SK-MEL-5 (cell line): ENCODE measurements around the gene JARID2. TPM values are rescaled to one million over a fixed set of nuclear protein-coding genes. Genes with fewer than 3 reads are reported as not detected.
A peak's percentile ranks its signal among the peaks of the same experiment; 100 is the strongest.
"Not testable (repeated sequence)": the region's sequence is repeated elsewhere in the genome, so short reads cannot be mapped to it uniquely, and the experiment has no call there.

Experiments
- DNase-seq: peaks from one replicate; pipeline ENCODE4 v3.0.0-alpha.2; 2016; ENCODE audit warnings: low read depth, low spot score
- in situ Hi-C: cut with HindIII; loops from 2 replicates; pipeline ENCODE4 v1.10.0; 2016; ENCODE audit warnings: low sequenced_read_pairs, high pct_unique_total_duplicates, low pct_unique_long_range_greater_than_20kb
- total RNA-seq: library from RNA; depleted of rRNA; stranded (reverse); fragments of >200 nt; shearing (Covaris generic); gene quantifications from 2 replicates; pipeline ENCODE4 v1.2.3, GENCODE V29; 2014

The JARID2 gene
- total RNA-seq, 1 experiment from 2014 or later = 35.5 TPM

- no peak for DNase-seq
Observed at GRCh38 chr6:15524861-15525401, 279.1 kb downstream of the JARID2 start.

GRCh38 chr6:15526212-15526701 lies 280.4 kb downstream of the JARID2 start:
- in situ Hi-C loops = no loop called here
- DNase-seq = no peak

More at GRCh38 chr6:15524861-15525401, 279.1 kb downstream of the JARID2 start:
- in situ Hi-C loops = no loop called here

DNA sequence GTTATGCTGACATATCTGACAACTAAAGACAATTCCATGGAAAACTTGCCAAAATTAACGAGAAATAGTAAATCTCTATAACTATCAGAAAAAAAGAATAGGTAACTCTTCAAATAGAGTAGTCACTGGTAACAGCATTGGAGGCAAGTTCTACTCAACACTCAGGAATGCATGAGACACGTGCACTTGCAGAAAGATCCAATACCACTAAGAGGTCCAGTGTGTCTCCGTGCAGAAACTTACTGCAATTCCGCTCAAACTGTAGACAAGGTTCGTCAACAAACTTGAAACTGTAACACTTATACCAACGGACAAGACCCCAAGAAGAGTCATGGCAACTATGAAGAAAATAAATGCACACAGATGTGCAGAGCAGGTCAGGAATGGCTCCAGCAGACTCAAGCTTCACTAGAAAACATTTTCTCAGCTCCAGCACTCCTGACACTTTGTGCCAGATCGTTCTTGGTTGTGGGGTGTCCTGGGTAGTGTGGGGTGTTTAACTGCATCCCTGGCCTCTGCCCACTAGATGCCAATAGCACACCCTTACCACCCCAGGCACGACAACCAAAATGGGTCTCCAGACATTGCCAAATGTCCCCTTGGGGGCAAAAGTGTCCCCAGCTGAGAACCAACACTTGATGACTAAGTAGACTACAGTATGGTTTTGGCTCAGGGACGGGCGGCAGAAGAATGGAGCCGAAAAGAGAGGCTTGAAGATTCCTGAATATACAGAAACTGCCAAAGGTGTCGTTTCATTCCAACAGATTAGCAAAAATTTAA lies 282.2 kb downstream of the JARID2 start:
- DNase-seq = no peak
- in situ Hi-C loops = no loop called here

DNA sequence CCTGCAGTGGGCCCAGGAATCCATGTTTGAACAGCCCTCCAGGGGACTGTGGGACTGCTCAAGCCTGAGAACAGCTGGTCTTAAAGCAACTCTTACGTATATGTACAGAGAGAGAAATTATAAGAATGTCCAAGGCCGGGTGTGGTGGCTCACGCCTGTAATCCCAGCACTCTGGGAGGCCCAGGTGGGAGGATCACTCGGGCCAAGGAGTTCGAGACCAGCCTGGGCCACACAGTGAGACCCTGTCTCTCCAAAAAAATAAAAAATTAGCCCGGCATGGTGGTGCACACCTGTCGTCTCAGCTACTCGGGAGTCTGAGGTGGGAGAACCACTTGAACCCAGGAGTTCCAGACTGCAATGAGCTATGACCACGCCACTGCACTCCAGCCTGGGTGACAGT lies 283.0 kb downstream of the JARID2 start:
- in situ Hi-C loops = no loop called here
- no peak for DNase-seq

DNA sequence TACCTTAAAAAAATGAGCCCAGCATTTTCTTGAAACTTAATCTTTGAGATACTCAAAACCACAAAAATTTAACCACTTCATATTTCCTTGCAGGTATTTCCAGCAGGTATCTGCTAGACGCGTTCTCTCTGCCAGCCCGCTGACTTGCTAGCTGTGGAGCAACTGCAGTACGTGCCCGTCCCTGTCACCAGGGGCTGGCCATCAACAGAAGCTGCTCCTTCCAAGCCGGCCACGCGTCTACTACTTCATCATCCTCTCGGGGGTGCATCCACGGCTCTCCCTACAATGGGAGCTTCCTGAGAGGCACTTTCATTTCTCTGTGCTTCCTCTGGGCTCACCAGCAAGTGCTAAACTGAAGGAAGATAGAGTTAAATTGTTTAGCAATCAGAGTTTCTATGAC lies 284.5 kb downstream of the JARID2 start:
- in situ Hi-C loops = no loop called here
- DNase-seq = no peak

- in situ Hi-C loops = no loop called here
- no peak for DNase-seq
Observed at GRCh38 chr6:15531973-15532372, 286.1 kb downstream of the JARID2 start.

- in situ Hi-C loops = no loop called here
- DNase-seq = no peak
Observed at GRCh38 chr6:15533379-15534026, 287.6 kb downstream of the JARID2 start.

DNA sequence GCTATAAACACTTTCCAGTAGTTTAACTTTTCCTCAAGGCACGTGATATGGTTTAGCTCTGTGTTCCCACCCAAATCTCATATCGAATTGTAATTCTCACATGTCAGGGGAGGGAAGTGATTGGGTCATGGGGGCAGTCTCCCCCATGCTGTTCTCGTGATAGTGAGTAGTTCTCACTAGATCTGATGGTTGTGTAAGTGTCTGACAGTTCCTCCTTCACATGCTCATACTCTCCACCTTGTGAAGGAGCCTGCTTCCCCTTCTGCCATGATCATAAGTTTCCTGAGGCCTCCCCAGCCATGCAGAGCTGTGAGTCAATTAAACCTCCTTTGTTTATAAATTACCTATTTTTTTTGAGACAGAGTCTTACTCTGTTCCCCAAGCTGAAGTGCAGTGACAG lies 289.1 kb downstream of the JARID2 start:
- in situ Hi-C loops = no loop called here
- peak; percentile 50 for DNase-seq

GRCh38 chr6:15535495-15536197 lies 289.8 kb downstream of the JARID2 start:
- no peak for DNase-seq
- in situ Hi-C loops = no loop called here

- in situ Hi-C loops = no loop called here
- no peak for DNase-seq
Observed at GRCh38 chr6:15536198-15536955, 290.5 kb downstream of the JARID2 start.

DNA sequence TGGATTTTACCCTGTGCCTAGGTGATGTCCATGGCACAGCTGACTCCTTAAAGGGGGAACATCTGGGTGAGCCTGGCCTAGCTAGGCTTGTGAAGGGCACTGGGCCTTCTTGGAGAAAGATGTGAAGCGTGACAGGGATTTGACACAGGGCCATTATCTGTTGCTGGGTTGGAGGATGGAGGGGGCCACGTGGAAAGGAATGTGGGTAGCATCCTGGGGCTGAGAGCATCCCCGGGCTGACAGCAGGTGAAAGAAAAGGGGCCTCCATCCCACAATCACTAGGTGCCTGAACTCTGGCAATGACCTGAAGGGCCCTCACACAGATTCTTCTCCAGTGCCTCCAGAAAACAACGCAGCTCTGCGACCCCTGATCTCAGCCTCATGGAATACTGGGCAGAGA lies 292.2 kb downstream of the JARID2 start:
- DNase-seq = no peak
- in situ Hi-C loops = no loop called here

DNA sequence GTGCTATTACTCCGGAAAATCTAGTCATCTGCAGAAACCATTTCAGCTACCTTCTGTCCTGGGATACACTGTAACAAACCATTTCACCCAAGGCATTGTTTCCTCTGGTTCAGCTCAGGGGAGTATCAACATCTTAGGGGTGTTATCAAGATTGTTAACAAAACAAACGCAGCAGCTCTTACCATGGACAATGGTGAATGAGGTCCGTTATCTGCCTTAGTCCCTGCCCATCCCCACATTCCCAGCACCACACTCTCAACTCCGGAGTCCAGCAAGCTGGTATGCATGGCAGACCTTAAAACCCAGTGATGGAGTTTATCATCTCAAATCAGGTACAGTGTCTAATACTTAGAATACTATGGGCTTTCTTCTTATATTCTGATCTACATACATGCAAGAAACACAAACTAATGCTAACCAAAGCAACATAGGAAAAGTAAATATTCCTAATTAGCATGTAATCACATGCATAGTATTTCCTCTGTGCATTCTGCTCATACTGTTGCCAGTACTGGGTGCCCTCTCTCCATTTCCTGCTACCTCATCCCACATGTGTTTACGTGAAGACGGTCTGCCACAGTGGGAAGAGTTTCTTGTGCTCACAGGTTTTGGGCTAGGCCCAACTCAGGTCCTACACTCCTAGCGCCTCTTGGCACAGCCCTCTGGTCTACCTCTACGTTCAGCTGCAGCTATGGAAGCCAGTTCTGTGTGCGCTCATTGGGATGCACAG lies 293.1 kb downstream of the JARID2 start:
- in situ Hi-C loops = no loop called here
- no peak for DNase-seq

DNA sequence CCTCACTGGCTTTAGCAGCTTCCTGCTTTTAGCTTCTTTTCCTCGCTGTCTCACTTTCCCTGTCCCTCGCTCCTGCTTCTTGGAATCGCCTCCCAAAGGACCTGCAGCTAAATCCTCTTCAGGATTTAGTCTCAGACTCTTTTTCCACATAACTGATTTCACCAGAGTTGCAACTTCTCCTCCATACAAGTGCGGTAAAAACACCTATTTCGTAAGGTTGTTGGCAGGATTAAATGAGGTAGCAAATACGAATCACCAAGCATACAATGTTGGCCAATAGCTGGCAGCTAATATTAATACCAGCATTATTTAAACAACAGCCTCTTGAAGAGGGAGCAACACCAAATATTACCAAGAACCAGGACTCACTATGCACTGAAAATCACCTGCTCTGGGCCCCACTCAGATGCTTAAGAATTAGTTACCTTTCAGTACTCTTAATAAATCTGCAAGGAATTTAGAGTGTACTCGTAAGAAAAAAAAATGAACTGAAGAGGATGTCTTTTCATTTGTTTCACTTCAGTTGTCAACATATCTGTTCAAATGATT lies 293.9 kb downstream of the JARID2 start:
- in situ Hi-C loops = no loop called here
- no peak for DNase-seq

GRCh38 chr6:15543332-15543917 lies 297.6 kb downstream of the JARID2 start:
- DNase-seq, in situ Hi-C loops: not testable (repeated sequence)

DNA sequence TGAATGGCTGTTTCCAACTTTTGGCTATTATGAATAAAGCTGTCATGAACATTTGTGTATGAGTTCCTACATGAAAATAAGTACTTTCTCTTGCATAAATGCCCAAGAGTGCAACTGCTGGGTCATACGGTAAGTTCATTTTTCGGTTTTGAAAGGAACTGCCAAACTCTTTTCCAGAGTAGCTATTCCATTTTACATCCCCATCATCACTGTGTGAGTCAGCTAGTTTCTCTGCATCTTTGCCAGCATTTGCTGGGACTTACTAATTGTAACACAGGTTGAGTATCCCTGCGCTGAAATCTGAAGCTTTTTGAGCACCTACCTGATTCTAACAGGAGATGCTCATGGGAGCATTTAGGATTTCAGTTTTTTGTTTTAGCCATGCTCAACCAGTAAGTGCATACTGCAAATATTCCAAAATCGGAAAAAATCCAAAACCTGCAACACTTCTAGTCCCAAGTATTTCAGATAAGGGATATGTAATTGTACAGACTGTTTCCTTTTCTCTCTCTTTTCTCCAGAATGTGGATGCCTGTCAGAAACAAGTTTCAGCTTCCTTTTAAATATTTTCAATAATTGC lies 298.5 kb downstream of the JARID2 start:
- in situ Hi-C loops = no loop called here

DNA sequence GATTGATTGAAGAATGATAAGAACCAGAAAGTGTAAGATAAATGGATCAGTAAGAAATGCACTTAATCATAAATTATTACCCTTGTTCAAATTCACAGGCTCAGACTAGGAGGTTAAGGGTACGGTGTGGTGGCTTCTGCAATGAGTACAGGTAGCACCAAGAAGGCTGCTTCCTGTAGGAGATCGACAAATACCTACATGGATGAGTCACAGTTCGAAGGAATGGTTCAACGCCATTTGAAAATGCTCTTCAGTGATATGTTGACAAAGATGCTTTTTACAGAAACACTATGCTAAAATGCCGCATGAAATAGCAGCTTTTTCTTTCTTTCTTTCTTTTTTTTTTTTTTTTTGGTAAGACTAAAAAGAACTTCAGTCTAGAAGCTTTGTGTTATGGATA lies 300.7 kb downstream of the JARID2 start:
- in situ Hi-C loops = no loop called here
- DNase-seq = no peak

More for the DNA sequence above, 298.5 kb downstream of the JARID2 start:
- no peak for DNase-seq
